Endodermal cell (in vitro differentiated cells): ENCODE results near the gene SEPTIN2. TPM values are rescaled to one million over a fixed set of nuclear protein-coding genes. Genes with fewer than 3 reads are reported as not detected.
A peak's percentile ranks its signal among the peaks of the same experiment; 100 is the strongest.

Experiments used
- DNase-seq: peaks from one replicate; pipeline ENCODE4 v3.0.0-alpha.2; 2017
- H3K27ac ChIP-seq: 2 replicates; pipeline ENCODE4 v1.5.1; 2013; ENCODE audit warnings: mild to moderate bottlenecking, low read depth, low read length, moderate library complexity
- H3K27me3 ChIP-seq: 2 replicates; pipeline ENCODE4 v1.6.1; 2013; ENCODE audit warnings: mild to moderate bottlenecking, low read length, moderate library complexity; ENCODE audit not compliant: insufficient read depth, control insufficient read depth, poor library complexity, severe bottlenecking
- H3K36me3 ChIP-seq: 2 replicates; pipeline ENCODE4 v1.7.0; 2013; ENCODE audit warnings: mild to moderate bottlenecking, low read length, moderate library complexity; ENCODE audit not compliant: control insufficient read depth, insufficient read depth
- H3K4me1 ChIP-seq: one replicate; pipeline ENCODE4 v1.7.0; 2013; ENCODE audit warnings: low read length; ENCODE audit not compliant: control insufficient read depth, insufficient read depth
- H3K4me3 ChIP-seq: 2 replicates; pipeline ENCODE4 v1.5.1; 2013; ENCODE audit warnings: mild to moderate bottlenecking, low read length, moderate library complexity
- H3K9ac ChIP-seq: 2 replicates; pipeline ENCODE4 v1.6.1; 2013; ENCODE audit warnings: mild to moderate bottlenecking, low read length, moderate library complexity; ENCODE audit not compliant: poor library complexity, severe bottlenecking; ENCODE audit errors: extremely low read depth
- H3K9me3 ChIP-seq: 2 replicates; pipeline ENCODE4 v1.6.1; 2013; ENCODE audit warnings: mild to moderate bottlenecking, low read length, moderate library complexity; ENCODE audit not compliant: control insufficient read depth
- H3K27ac Mint-ChIP-seq: 2 replicates; pipeline ENCODE4 v1.8.0; 2020; ENCODE audit warnings: mixed read lengths
- H3K27me3 Mint-ChIP-seq: 2 replicates; pipeline ENCODE4 v1.8.0; 2021; ENCODE audit warnings: mild to moderate bottlenecking, mixed read lengths; ENCODE audit not compliant: insufficient read depth
- H3K36me3 Mint-ChIP-seq: 2 replicates; pipeline ENCODE4 v1.8.0; 2020; ENCODE audit warnings: low read depth, mixed read lengths
- H3K4me1 Mint-ChIP-seq: 2 replicates; pipeline ENCODE4 v1.8.0; 2020; ENCODE audit warnings: mixed read lengths
- H3K4me3 Mint-ChIP-seq: 2 replicates; pipeline ENCODE4 v1.8.0; 2020; ENCODE audit warnings: mild to moderate bottlenecking, moderate library complexity, mixed read lengths
- H3K9me3 Mint-ChIP-seq: 2 replicates; pipeline ENCODE4 v1.8.0; 2020; ENCODE audit warnings: mild to moderate bottlenecking, mixed read lengths
- WGBS, 2 experiments: methylation state at CpG; one replicate each; pipeline versions ENCODE4 v1.1.5 to v1.1.7; 2013; ENCODE audit warnings: missing lambda C conversion rate in 2 of 2, mixed read lengths in 1 of 2; ENCODE audit not compliant: insufficient coverage in 1 of 2, insufficient read length in 1 of 2; 5-methylcytosine and 5-hydroxymethylcytosine counted together
- total RNA-seq, 2 donors: library from RNA; stranded (reverse); fragmentation: NEBNext Ultra II Directional in 1 of 2; extraction: Animal tissue kit (Norgen Biotek cat#: 25700) in 1 of 2; gene quantifications; 2 replicates in 1 of 2; 3 replicates in 1 of 2; pipeline ENCODE4 v1.2.1, GENCODE V29; 2021
- TF ChIP-seq, protein P1 (sequence below): fragments of 200-600 bp; sonication (generic); conservative IDR thresholded peaks from 2 replicates; pipeline ENCODE4 v1.5.0; 2021; ENCODE audit warnings: antibody characterized with exemption, mild to moderate bottlenecking

Gene SEPTIN2
- total RNA-seq, 2 donors from 2014 or later = 365 to 380 TPM

DNA sequence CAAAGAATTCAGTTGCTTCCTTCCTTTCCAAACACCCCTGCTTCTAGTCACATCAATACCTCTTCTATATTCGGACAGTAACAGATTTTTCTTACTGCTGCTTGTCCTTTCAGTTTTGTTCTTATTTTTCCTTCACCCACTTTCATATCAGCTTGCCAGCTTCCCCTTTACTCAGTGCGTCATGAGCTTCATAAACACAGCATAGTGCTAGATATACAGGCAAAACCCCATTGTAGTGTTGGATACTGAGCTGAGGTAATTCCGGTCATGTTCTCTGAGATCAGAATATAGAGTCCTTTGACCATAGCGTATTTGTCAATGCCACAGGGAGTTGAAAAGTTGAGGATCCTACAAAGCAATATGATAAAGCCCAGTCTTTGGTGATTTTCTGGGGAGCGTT, 42.7 kb downstream of the SEPTIN2 start:
- TF ChIP-seq, protein P1, sequence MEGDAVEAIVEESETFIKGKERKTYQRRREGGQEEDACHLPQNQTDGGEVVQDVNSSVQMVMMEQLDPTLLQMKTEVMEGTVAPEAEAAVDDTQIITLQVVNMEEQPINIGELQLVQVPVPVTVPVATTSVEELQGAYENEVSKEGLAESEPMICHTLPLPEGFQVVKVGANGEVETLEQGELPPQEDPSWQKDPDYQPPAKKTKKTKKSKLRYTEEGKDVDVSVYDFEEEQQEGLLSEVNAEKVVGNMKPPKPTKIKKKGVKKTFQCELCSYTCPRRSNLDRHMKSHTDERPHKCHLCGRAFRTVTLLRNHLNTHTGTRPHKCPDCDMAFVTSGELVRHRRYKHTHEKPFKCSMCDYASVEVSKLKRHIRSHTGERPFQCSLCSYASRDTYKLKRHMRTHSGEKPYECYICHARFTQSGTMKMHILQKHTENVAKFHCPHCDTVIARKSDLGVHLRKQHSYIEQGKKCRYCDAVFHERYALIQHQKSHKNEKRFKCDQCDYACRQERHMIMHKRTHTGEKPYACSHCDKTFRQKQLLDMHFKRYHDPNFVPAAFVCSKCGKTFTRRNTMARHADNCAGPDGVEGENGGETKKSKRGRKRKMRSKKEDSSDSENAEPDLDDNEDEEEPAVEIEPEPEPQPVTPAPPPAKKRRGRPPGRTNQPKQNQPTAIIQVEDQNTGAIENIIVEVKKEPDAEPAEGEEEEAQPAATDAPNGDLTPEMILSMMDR = no peak
- H3K9me3 Mint-ChIP-seq = no peaks in the 10 kb centered on the region
- Histone ChIP-seq H3K9me3 (no peaks in the 10 kb centered on the region), H3K9ac (no peak overlapping the region), H3K27ac (no peak overlapping the region), H3K4me1 (peaks cover 11% of the 10 kb centered on the region), H3K4me3 (no peak overlapping the region), H3K36me3 (peaks cover 13% of the 10 kb centered on the region), H3K27me3 (no peaks in the 10 kb centered on the region)
- H3K4me1 Mint-ChIP-seq = peaks cover 30% of the 10 kb centered on the region
- no peak overlapping the region for H3K4me3 Mint-ChIP-seq
- H3K27me3 Mint-ChIP-seq = no peaks in the 10 kb centered on the region
- DNase-seq = no peak
- H3K36me3 Mint-ChIP-seq = peaks cover 11% of the 10 kb centered on the region
- H3K27ac Mint-ChIP-seq = no peak overlapping the region
- 94 to 96% methylated on average over 3 to 5 of the region's 5 CpGs for WGBS, 2 experiments

DNA sequence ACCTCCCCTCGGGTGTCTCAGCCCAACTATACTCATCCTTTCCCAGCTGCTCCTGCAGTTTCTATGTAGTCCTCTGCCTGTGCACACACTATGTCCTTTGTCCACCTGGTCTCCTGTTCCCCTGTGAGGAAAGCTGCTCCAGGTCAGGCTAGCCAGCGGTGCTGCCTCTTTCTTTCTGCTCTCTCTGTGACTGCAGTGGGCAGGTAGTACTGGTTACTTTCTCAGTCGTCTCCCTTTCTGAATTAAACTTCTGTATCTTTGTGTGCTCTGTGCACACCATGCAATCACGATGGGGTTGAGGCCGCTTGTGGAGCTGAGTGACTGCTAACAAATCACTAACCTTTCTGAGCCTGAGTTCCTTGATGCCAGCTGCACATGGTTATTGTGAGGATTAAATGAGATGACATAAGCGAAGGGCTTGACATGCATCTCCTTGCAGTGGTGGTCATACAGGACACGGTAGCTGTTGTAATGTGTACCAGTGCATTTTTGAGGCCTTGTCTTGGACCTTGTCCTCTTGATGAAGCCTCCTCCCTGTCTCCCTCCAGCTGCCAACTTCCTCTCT, 43.8 kb downstream of the SEPTIN2 start:
- DNase-seq = no peak
- TF ChIP-seq, protein P1 = no peak
- H3K9me3 Mint-ChIP-seq = no peaks in the 10 kb centered on the region
- peaks cover 5% of the 10 kb centered on the region for H3K4me1 ChIP-seq
- H3K27me3 Mint-ChIP-seq = no peaks in the 10 kb centered on the region
- peaks cover 10% of the 10 kb centered on the region for H3K36me3 ChIP-seq
- WGBS, 2 experiments = 94 to 96% methylated on average over 7 of the region's 7 CpGs
- peak overlapping the region; percentile 26 for H3K27ac Mint-ChIP-seq
- H3K27ac ChIP-seq = no peak overlapping the region
- H3K4me3 ChIP-seq = no peak overlapping the region
- H3K9ac ChIP-seq = no peak overlapping the region
- H3K36me3 Mint-ChIP-seq = peaks cover 8% of the 10 kb centered on the region
- H3K27me3 ChIP-seq = no peaks in the 10 kb centered on the region
- no peak overlapping the region for H3K4me3 Mint-ChIP-seq
- H3K4me1 Mint-ChIP-seq = peaks cover 23% of the 10 kb centered on the region
- H3K9me3 ChIP-seq = no peaks in the 10 kb centered on the region

DNA sequence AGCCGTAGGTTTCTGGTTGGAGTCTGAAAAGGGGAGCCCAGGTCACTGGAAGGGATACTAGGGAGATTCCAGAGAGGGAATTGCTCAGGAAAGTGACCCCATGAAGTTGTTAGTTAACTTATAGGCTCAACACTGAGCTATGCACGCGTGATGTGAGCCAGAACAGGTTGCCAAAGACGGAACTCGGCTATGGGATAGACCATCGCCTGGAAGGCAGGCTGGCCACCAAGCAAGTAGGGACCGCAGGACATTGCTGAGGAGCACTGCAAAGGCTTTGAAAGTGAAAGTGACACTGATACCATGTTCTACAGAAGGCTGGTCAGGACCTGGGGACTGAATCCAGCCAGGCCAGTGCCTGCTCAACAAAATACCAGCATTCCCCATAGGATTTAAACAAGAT, 47.7 kb downstream of the SEPTIN2 start:
- H3K27me3 ChIP-seq = no peaks in the 10 kb centered on the region
- no peaks in the 10 kb centered on the region for H3K27me3 Mint-ChIP-seq
- H3K9ac ChIP-seq = no peak overlapping the region
- H3K4me3 Mint-ChIP-seq = no peak overlapping the region
- H3K4me3 ChIP-seq = no peak overlapping the region
- DNase-seq = no peak
- WGBS, 2 experiments = 94 to 95% methylated on average over 6 to 7 of the region's 7 CpGs
- TF ChIP-seq, protein P1 = no peak
- no peak overlapping the region for H3K27ac ChIP-seq
- peaks cover 16% of the 10 kb centered on the region for H3K36me3 ChIP-seq
- no peak overlapping the region for H3K27ac Mint-ChIP-seq
- H3K4me1 ChIP-seq = no peaks in the 10 kb centered on the region
- H3K36me3 Mint-ChIP-seq = peaks cover 4% of the 10 kb centered on the region
- no peaks in the 10 kb centered on the region for H3K9me3 Mint-ChIP-seq
- H3K9me3 ChIP-seq = no peaks in the 10 kb centered on the region
- H3K4me1 Mint-ChIP-seq = peaks cover 9% of the 10 kb centered on the region
